Gastroesophageal sphincter (tissue), 3 donors: ENCODE measurements around the gene TMEM141.
"Not testable (repeated sequence)": the region's sequence is repeated elsewhere in the genome, so short reads cannot be mapped to it uniquely, and the experiment has no call there.

ENCODE experiments used
- CTCF ChIP-seq, 4 experiments: fragments of 200-600 bp in 2 of 4; fragments of 450-650 bp in 2 of 4; sonication (generic) in 1 of 4; IDR thresholded peaks; one replicate each; pipeline ENCODE4 v1.5.1; 2017 to 2019; ENCODE audit warnings: antibody characterized with exemption in 4 of 4, mild to moderate bottlenecking in 2 of 4, moderate library complexity in 2 of 4
- POLR2A ChIP-seq, 2 donors: fragments of 450-650 bp; IDR thresholded peaks; one replicate each; pipeline ENCODE4 v1.6.1; 2017; ENCODE audit warnings: antibody characterized with exemption in 2 of 2, mild to moderate bottlenecking in 2 of 2, moderate library complexity in 1 of 2
- POLR2AphosphoS5 ChIP-seq: sonication (generic); formaldehyde crosslinking; IDR thresholded peaks from one replicate; pipeline ENCODE4 v1.6.1; 2017; ENCODE audit warnings: antibody characterized with exemption

DNA sequence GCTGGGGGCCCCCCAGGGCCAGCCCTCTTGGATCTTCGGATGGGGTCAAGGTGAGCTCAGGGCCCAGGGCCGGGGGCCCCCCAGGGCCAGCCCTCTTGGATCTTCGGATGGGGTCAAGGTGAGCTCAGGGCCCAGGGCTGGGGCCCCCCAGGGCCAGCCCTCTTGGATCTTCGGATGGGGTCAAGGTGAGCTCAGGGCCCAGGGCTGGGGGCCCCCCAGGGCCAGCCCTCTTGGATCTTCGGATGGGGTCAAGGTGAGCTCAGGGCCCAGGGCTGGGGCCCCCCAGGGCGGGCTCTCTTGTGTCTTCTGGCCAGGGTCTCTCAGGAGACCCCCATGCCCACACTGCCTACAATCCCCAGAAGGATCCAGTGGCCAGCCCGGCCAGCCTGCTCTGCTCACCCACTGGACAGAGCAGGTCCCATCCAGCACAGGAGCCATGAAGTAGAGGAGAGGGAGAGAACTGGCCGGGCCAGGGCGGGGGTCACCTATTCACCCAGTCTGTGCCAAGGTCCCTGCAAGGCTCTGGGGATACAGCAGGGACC is 11.9 kb downstream of the TMEM141 start:
- not testable (repeated sequence) for TF ChIP-seq CTCF (IDR thresholded peaks at IDR 0.05); POLR2AphosphoS5; POLR2A (IDR thresholded peaks at IDR 0.05)
